Fibroblast of lung (primary cell): ENCODE data around the gene GPR119. TPM values are rescaled to one million over a fixed set of nuclear protein-coding genes. Genes with fewer than 3 reads are reported as not detected.

Source experiments
- DNase-seq, 2 donors: peaks; one replicate each; pipeline versions ENCODE4 v3.0.0 to v3.0.0-alpha.2; 2010; ENCODE audit warnings: low read depth in 2 of 2
- H2AFZ ChIP-seq: 2 replicates; pipeline ENCODE4 v1.5.1; 2012; ENCODE audit warnings: low read length, control low read depth, inconsistent platforms
- H3K27ac ChIP-seq: 2 replicates; pipeline ENCODE4 v1.5.1; 2011; ENCODE audit warnings: low read length, control low read depth; ENCODE audit not compliant: insufficient read depth
- H3K27me3 ChIP-seq: 2 replicates; pipeline ENCODE4 v1.5.1; 2011; ENCODE audit warnings: mild to moderate bottlenecking, low read length; ENCODE audit not compliant: control insufficient read depth, insufficient read depth
- H3K36me3 ChIP-seq: 2 replicates; pipeline ENCODE4 v1.5.1; 2011; ENCODE audit warnings: low read length; ENCODE audit not compliant: control insufficient read depth, insufficient read depth
- H3K4me1 ChIP-seq: 2 replicates; pipeline ENCODE4 v1.5.1; 2011; ENCODE audit warnings: low read length; ENCODE audit not compliant: control insufficient read depth, insufficient read depth; ENCODE audit errors: extremely low read depth
- H3K4me2 ChIP-seq: 2 replicates; pipeline ENCODE4 v1.5.1; 2011; ENCODE audit warnings: low read length, control low read depth; ENCODE audit not compliant: insufficient read depth; ENCODE audit errors: extremely low read depth
- H3K4me3 ChIP-seq, 4 experiments: fragments of 200-600 bp in 1 of 4; sonication (generic) in 1 of 4; replicated peaks in 1 of 4; 2 replicates each; pipeline ENCODE4 v1.5.1; 2011 to 2016; ENCODE audit warnings: low read length in 4 of 4, low read depth in 3 of 4, mild to moderate bottlenecking in 3 of 4, control low read depth in 2 of 4, inconsistent platforms in 1 of 4, mixed read lengths in 1 of 4; ENCODE audit not compliant: insufficient read depth in 1 of 4; ENCODE audit errors: control extremely low read depth in 1 of 4
- H3K79me2 ChIP-seq: 2 replicates; pipeline ENCODE4 v1.5.1; 2012; ENCODE audit warnings: mild to moderate bottlenecking, low read length, inconsistent platforms; ENCODE audit not compliant: control insufficient read depth, insufficient read depth
- H3K9ac ChIP-seq: 2 replicates; pipeline ENCODE4 v1.5.1; 2011; ENCODE audit warnings: mild to moderate bottlenecking, low read length, control low read depth; ENCODE audit not compliant: insufficient read depth
- H3K9me3 ChIP-seq: 2 replicates; pipeline ENCODE4 v1.5.1; 2012; ENCODE audit warnings: low read depth, low read length; ENCODE audit not compliant: control insufficient read depth, insufficient read depth
- H4K20me1 ChIP-seq: 2 replicates; pipeline ENCODE4 v1.5.1; 2011; ENCODE audit warnings: low read length; ENCODE audit not compliant: control insufficient read depth, insufficient read depth; ENCODE audit errors: extremely low read depth
- CTCF ChIP-seq, 2 donors: IDR thresholded peaks in 1 of 2; conservative IDR thresholded peaks in 1 of 2; 1 replicate in 1 of 2; 2 replicates in 1 of 2; pipeline ENCODE4 v1.5.1; 2011 to 2012; ENCODE audit warnings: low read length in 2 of 2, control low read depth in 1 of 2, inconsistent platforms in 1 of 2, low read depth in 1 of 2, mild to moderate bottlenecking in 1 of 2
- EZH2 ChIP-seq: IDR thresholded peaks from 2 replicates; pipeline ENCODE4 v1.5.1; 2012; ENCODE audit warnings: low read length, control low read depth, mild to moderate bottlenecking; ENCODE audit errors: missing control alignments
- polyA plus RNA-seq, 2 donors: library from polyadenylated mRNA; depleted of rRNA in 1 of 2; stranded (reverse) in 1 of 2; unstranded in 1 of 2; fragments of >200 nt; gene quantifications; 2 replicates each; pipeline ENCODE4 v1.2.1, GENCODE V29; 2011 to 2012; ENCODE audit warnings: missing spikeins in 1 of 2
- total RNA-seq: library from RNA; depleted of rRNA; stranded (reverse); fragments of >200 nt; gene quantifications from 2 replicates; pipeline ENCODE4 v1.2.1, GENCODE V29; 2014

GPR119 gene
- total and polyA plus RNA-seq, 2 donors (not counting 1 experiment from before 2014, with no cell fraction given), result not detected

GRCh38 chrX:130419263-130419662, 33.8 kb upstream of the GPR119 start:
- Histone ChIP-seq H3K36me3 (no peaks in the 10 kb centered on the region), H3K9ac (no peak overlapping the region), H3K4me1 (no peaks in the 10 kb centered on the region), H2AFZ (no peak overlapping the region), H3K9me3 (no peaks in the 10 kb centered on the region), H3K79me2 (no peaks in the 10 kb centered on the region), H3K27ac (no peak overlapping the region), H3K27me3 (no peaks in the 10 kb centered on the region), H3K4me2 (no peak overlapping the region), H3K4me3 (no peak overlapping the region), H4K20me1 (no peaks in the 10 kb centered on the region)
- no peak for DNase-seq
- no peak for TF ChIP-seq CTCF (conservative IDR thresholded peaks at IDR 0.05 in 1 of 2, IDR thresholded peaks at IDR 0.05 in 1 of 2; ENCODE audit: low read depth in 1 of 2, low read length in 2 of 2)
- no peak for TF ChIP-seq EZH2

- H2AFZ ChIP-seq, result no peak overlapping the region
- TF ChIP-seq EZH2 (no peak), CTCF (conservative IDR thresholded peaks at IDR 0.05 in 1 of 2, IDR thresholded peaks at IDR 0.05 in 1 of 2; ENCODE audit: low read depth in 1 of 2, low read length in 2 of 2) (no peak)
- H3K27me3 ChIP-seq, result no peaks in the 10 kb centered on the region
- no peak overlapping the region for H3K27ac ChIP-seq
- H3K4me1 ChIP-seq, result no peaks in the 10 kb centered on the region
- H3K9ac ChIP-seq, result no peak overlapping the region
- H3K4me3 ChIP-seq, result no peak overlapping the region
- H4K20me1 ChIP-seq, result no peaks in the 10 kb centered on the region
- no peaks in the 10 kb centered on the region for H3K79me2 ChIP-seq
- no peak for DNase-seq
- no peaks in the 10 kb centered on the region for H3K9me3 ChIP-seq
- H3K36me3 ChIP-seq, result no peaks in the 10 kb centered on the region
- H3K4me2 ChIP-seq, result no peak overlapping the region
These were observed 33.3 kb upstream of the GPR119 start for GRCh38 chrX:130418740-130419139.

- Histone ChIP-seq H3K4me2 (no peak overlapping the region), H3K79me2 (no peaks in the 10 kb centered on the region), H3K4me3 (no peak overlapping the region), H3K4me1 (no peaks in the 10 kb centered on the region), H2AFZ (no peak overlapping the region), H3K27me3 (no peaks in the 10 kb centered on the region), H3K27ac (no peak overlapping the region), H4K20me1 (no peaks in the 10 kb centered on the region), H3K36me3 (no peaks in the 10 kb centered on the region), H3K9me3 (no peaks in the 10 kb centered on the region), H3K9ac (no peak overlapping the region)
- TF ChIP-seq CTCF (conservative IDR thresholded peaks at IDR 0.05 in 1 of 2, IDR thresholded peaks at IDR 0.05 in 1 of 2; ENCODE audit: low read depth in 1 of 2, low read length in 2 of 2) (no peak), EZH2 (no peak)
- DNase-seq, result no peak
These were observed 32.6 kb upstream of the GPR119 start for GRCh38 chrX:130418066-130418465.
